Hematopoietic multipotent progenitor cell treated with erythropoietin and hydrocortisone succinate and interleukin-3 and kit ligand, for 4 days (in vitro differentiated cells): ENCODE measurements around the gene CAP1.
"Not testable (repeated sequence)": the region's sequence is repeated elsewhere in the genome, so short reads cannot be mapped to it uniquely, and the experiment has no call there.

Experiments used
- DNase-seq: peaks from one replicate; pipeline ENCODE4 v3.0.0-alpha.2; 2015

The CAP1 gene

DNA sequence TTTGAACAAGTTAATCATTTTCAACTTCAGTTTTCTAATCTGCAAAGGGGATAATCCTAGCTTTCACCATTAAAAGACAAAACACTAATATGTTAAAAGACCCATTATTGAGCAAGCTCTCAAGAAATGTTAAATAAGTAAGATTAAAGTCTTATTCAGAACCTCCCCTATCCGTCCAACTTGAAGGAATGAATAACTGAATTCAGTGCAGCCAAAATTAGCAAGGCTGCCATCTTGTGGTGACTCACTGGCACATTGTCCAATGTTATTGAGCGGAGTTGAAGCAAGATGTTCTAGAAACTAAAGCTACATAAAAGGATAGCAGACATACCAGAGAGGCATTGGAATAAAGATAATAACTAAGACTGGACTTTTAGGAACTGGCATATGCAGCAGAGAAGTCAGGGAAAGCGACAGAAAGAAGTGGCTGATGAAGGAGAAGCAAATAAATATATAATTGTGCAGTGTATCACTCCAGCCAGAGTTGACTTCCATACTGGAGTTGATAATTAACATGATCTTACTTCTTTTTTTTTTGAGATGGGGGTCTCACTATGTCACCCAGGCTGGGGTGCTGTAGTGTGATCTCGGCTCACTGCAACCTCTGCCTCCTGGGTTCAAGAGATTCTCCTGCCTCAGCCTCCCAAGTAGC, 8.2 kb upstream of the CAP1 start:
- peak; percentile 82 for DNase-seq

DNA sequence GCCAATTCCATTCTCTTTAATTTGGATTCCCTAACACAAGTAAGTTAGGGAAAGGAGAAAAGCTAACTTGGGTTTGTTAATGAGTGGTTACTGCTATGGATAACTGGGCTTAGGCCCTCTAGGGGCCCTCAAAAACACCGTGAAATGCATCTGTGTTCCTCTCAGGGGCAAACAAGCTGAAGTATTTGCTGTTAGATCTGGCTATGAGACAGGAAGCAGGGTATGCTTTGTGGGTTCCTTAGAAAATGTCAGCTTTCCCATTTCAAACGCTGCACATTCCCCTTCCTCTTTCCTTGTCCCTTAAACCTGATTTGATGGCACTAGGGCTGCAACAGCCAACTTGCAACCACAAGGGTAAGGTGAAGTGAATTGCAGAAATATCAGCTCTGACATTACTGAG, 5.7 kb upstream of the CAP1 start:
- DNase-seq, result peak; percentile 67

DNA sequence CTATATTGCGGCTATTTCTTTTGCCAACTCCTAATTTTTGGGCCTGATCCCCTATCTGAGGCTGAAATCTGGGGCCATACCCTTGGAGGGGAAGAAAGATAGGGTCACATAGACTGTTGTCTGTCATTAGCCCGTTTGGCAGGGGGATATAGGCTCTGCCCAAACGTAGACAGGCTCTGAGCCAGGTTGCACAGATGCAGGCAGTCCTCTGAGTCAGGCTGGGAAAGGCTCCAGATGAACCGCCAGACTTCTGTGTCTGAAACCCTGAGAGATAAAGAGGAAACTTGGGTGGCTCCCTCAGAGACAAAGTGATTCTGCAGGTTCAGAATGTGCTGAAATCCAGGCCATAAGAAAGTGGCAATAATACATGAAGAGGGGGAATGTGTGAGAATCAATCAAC, 4.0 kb upstream of the CAP1 start:
- DNase-seq, result peak; percentile 96

DNA sequence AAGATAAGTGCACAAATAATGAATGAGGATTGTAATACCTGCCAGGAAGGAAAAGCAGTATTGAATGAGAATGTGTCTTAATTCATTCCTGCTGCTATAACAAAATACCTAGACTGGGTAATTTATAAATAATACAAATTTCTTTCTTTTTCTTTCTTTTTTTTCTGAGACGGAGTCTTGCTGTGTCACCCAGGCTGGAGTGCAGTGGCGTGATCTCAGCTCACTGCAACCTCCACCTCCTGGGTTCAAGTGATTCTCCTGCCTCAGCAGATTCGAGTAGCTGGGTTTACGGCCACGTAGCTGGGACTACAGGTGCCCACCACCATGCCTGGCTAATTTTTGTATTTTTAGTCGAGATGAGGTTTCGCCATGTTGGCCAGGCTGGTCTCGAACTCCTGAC, 3.3 kb upstream of the CAP1 start:
- DNase-seq, result not testable (repeated sequence)

DNA sequence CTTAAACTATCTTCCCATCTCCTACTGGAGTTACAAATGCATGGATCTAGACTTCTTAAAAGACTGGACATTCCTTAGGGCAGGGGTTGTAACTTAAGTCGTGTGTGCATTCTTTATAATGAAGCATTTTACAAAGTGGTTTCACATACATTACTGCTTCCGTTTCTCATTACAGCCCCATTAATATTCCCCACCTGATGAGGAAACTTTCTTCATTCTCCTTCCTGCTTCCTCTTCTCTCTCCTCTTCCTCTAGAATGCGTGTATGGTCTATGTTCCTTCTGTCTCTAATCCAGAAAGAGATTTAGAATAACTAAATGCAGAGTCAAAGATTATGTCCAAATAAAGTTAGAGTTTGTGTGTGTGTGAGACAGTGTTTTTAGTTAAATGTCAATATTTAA, 1.8 kb upstream of the CAP1 start:
- DNase-seq, result no peak

DNA sequence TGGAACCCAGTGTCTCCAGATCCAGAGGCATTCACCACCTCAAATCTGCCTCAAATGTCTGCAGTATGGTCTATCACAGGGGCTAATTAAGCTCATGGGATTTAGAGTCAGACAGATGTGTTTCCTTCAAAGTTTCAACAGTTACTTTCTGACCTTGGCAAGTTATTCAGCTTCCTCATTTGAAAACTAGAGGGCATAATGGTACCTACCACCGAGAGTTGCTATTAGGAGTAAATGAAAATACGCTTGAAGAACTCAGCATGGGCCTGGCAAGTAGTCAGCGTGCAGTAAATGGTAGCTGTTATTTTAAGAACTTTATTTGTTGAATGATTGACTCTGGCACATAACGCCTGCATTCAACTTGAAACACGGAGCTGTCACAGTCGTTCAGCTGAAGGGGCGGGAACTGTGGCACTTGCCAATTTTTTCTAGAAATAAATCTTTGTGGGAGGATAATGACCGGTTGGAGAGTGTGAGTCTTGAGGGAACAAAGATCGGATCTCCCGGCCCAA, 1.2 kb upstream of the CAP1 start:
- DNase-seq, result peak; percentile 82

DNA sequence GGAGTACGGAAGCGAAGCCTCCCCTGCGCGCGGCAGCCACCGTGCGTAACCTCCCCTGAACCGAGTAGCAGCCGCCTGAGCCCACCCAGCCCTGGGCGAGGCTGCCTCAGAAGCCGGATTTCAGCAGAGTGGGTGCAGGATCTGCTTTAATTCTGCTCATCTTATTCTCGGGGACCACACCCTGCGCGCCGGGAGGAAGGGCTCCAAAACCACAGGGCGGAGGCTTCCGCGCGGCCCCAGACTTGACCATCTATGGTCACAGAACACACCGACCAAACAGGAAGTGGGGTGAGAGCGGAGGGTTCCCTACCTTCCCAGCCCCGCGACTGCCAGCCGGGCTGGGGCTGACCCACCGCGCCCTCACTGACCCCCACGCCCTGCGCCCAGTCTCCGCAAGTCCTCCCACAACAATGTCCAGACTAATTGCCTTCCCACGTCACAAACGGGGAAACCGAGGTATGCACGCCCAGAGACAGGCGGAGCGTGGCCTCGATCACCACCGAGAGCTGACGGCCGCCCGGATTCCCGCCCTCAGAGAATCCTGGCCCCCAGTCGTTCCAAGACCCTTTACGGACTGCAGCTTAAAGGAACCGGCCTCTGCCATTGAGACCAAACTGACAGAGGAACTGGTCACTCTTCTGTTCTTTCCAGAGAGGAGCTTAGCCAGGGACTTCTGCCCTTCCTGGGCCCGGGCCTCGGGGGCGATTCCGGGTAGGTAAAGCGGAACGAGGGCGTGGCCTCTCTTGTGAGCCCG, 595 bp upstream of the CAP1 start:
- peak; percentile 96 for DNase-seq

DNA sequence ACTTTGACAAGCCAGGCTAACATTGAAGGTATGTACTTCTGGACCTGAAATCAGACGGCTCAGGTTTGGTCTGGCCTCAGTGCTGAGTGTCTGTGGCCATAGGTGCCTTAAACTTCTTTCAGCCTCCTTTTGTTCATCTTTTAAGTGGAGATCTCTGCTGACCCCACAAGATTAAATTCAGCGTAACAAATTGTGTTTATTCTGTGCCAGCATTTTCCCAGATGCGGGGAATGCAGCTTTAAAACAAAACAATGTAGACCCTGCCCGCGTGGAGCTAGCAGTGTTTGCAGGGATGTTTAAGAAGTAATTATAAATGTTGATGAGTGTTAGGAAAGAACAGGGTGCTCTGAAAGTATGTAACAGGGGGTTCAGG, 923 bp downstream of the CAP1 start:
- DNase-seq, result no peak

DNA sequence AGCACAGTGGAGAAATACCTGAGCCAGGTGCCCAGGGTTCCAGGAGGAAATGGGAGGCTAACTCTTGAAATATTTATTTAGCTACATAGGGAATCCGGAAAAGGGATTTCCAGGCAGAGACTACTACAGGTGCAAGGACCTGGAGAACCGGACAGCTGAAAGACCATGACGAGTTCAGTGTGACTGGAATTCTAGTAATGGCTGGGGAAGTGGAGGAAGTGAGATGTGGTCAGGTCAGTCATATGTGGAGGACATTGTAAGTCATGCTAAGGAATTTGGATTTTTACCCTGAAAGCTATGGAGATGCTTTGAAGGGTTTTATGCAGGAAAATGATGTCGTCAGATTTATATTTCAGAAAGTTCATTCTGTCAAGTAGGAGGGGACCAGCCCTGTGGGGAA, 1.8 kb downstream of the CAP1 start:
- no peak for DNase-seq

DNA sequence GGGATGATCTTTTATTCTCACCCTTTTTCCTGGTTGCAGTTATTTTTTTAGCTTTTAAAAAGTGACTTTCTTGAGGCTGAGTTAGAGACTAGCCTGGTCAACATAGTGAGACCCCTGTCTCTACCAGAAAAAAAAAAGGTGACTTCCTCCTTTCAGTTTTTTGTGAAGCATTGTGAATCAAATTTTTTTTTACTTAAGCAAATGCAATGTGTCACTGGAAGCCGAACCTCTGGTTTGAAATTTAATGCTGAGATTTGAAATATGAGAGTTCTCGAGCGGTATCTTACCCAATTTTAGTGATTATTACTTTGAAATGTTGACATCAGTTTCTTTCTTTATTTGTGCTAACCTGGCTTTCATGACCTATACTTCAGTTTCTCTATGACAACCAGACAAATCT, 3.6 kb downstream of the CAP1 start:
- peak; percentile 25 for DNase-seq

DNA sequence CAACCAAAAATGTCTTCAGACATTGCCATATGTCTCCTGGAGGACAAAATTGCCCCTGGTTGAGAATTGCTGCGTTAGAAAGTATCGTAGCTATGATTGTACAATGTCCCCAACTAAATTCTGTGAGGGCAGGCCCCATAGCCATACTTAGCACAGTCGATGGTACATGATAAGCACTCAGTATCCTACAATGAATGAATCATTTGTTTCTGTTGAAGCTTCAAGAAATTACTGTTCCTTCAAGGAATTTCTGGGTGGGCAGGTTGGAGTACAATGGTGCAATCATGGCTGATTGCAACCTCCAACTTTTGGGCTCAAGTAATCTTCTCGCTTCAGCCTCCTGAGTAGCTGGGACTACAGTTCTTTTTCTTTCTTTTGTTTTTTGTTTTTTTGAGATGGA, 4.7 kb downstream of the CAP1 start:
- no peak for DNase-seq

DNA sequence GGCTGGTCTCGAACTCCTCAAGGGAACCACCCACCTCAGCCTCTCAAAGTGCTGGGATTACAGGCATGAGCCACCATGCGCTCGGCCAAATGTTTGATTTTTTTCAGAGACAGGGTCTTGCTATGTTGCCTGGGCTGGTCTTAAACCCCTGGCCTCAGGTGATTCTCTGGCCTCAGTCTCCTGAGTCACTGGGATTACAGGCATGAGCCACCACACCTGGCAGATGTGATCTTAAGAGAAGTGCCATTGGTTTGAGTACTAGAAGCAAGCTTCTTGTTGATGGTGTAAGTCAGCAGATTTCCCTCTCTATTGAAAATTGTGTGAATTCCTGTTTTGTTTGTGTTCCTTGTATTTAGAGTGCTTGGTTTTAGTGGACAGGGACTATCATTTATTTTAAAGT, 5.2 kb downstream of the CAP1 start:
- DNase-seq, result no peak

DNA sequence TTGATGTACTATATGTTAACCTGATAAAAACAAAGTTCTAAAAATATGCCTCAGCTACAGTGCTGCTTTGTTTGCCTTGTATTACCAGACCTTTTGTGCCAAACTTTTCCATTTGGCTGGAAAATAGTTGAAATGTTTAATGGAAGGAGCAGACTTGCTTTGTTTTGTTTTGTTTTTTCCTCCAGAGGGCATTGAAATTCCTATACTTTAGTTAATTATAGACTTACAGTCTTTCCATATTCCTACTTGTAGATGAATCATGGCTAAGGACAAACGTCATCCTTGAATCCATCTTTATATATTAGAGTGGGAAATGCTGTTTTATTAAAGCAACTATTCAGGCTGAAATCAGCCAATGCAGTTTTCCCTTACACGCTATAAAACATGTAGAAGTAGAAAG, 6.7 kb downstream of the CAP1 start:
- DNase-seq, result no peak

DNA sequence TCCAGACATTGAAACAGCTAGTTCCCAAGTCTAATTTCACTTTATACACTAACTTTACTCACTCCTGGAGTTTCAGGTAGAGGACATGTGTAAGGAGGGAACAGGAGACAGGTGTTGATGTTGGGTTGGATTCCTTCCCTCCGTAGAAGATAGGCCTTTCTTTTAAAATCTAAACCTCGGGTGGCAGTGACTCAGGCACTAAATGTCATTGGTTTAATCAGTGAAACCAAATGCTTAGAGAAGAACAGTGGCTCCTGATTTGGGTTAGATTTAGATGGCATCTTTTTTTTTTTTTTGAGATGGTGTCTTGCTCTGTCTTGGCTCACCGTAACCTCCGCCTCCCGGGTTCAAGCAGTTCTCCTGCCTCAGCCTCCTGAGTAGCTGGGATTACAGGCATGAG, 7.2 kb downstream of the CAP1 start:
- no peak for DNase-seq

DNA sequence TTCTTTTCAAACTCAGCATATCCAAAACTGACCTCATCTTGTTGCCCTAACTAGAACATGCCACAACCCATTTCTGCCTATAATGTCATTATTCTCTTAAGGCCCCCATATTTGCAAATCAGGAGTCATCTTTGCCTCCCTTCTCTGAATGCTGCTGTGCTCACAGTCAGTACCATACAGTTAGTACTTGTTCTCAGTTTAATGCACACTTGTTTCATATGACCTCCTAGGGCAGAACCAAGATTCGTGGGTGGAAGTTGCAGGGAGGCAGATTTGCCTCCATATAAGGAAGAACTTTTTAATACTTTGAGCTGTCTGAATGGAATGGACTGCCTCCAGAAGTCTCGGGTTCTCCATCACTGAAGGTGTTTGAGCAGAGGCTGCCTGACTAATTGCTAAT, 9.2 kb downstream of the CAP1 start:
- DNase-seq, result no peak

DNA sequence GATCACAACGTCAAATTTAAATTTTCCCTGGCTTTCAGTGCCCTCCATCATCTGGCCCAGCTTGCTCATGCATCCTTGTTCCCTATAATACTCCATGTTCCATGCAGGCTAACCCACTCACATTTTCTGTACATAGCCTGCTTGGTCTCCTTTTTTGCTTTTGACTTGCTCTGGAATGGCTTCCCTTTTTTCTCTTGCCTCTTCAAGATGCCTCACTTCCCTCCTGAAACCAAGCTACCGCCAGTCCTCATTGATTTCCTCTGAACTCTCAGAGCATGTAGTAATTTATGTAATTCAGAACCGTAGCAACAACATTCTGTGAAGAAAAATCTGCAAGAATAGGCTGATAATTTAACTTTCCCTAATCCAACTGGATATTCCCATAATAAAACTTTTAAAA, 10.3 kb downstream of the CAP1 start:
- no peak for DNase-seq

DNA sequence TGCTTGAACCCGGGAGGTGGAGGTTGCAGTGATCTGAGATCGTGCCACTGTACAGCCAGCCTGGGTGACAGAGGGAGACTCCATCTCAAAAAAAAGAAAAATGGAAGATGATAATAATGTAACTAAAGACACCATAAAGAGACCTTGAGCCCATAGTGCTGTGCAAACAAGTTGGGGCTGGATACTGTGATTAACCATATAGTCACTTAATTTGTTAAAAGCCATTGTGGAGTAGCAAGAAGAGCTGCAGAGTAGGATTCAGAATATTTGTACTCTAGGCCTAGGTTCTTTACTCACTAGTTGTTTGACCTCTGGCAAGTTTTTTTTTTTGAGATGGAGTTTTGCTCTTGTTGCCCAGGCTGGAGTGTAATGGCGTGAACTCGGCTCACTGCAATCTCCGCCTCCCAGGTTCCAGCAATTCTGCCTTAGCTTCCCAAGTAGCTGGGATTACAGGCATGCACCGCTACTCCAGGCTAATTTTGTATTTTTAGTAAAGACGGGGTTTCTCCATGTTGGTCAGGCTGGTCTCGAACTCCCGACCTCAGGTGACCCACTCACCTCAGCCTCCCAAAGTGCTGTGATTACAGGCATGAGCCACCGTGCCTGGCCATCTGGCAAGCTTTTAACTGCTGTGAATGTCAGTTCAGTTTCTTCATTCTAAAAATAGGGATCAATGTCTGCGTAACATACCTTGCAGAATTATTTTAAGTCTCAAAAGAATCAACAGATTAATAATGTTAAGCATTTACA, 12.8 kb downstream of the CAP1 start:
- no peak for DNase-seq

DNA sequence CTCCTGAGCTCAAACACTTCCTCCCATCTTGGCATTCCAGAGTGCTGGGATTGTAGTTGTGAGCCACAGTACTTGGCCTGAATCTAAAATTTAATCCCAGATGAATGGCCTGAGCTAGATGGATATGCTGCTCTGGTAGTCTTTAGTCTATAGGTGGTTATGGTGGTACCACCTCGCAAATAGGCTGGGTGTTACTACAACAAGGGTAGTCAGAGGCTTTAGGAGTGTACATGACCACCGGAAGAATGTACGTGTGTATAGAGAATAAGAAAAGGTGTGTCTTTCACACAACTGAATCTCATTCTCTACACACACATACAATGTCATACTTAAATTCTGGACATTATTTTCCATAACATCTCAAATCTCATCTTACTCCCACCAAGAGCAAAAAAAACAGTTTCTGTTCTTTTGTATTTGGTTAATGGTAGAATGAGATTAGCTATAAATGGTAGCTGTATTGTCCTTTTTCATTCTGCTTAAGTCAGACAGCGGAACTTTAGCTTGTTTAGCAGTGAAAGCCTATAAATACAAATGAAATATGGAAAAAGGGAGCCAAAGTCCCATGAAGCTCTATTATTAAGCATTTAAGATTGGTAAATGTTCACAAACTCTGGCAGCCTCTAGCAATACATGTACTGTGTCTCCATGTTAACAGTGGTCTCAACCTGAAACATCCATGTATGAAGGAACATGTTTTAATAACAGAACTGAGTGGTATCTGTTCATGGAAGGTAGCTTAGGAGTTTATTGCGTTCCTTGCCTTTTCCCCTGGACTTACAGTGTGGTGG, 16.2 kb downstream of the CAP1 start:
- no peak for DNase-seq

DNA sequence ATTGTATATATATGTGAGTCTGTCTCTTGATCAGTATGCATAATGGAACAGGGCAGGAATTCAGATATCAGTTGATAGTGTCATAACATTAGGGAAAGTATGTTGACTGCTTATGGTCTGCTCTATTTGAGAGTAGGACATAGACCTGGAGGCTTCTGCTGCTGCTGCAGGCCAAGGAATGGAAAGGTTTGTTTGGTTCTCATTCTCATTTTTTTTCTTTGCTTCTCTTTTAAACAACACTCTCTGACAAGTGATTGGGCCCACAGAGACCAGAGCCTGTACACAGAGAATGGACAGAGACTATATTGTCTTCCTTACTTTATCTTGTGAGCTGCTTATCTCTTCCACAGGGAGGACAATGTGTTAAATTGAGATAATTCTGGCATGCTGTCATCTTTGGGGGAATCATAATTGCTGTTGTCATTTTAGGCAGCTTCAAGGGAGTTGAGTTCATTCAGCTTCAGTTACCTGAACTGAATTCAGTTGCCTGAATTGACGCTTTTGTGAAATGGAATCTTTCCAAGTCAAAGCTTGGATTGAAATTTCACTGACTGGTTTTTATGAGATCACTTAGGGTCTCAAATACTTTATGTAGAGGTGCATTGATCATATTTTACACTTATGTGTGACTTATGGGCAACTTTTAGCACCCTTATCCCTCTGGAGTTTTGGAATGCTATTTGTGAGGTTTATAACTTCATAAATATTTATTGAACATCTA, 16.9 kb downstream of the CAP1 start:
- peak; percentile 90 for DNase-seq

DNA sequence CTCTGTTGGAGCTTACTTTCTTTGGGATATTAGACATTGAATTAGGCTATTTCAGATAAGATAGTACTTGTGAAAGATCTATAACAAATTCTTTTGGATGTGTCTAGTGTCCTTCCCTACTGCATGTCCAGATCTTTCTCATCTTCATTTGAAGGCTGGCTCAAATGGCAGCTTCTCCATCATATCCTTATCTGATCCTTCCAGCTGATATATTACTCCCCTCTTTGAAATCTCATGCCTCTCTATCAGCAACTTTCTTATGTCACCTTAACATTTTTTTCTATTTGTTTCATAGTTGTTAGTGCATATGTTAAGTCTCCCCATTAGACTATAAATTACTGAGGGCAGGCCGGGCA, 17.5 kb downstream of the CAP1 start:
- DNase-seq, result no peak

DNA sequence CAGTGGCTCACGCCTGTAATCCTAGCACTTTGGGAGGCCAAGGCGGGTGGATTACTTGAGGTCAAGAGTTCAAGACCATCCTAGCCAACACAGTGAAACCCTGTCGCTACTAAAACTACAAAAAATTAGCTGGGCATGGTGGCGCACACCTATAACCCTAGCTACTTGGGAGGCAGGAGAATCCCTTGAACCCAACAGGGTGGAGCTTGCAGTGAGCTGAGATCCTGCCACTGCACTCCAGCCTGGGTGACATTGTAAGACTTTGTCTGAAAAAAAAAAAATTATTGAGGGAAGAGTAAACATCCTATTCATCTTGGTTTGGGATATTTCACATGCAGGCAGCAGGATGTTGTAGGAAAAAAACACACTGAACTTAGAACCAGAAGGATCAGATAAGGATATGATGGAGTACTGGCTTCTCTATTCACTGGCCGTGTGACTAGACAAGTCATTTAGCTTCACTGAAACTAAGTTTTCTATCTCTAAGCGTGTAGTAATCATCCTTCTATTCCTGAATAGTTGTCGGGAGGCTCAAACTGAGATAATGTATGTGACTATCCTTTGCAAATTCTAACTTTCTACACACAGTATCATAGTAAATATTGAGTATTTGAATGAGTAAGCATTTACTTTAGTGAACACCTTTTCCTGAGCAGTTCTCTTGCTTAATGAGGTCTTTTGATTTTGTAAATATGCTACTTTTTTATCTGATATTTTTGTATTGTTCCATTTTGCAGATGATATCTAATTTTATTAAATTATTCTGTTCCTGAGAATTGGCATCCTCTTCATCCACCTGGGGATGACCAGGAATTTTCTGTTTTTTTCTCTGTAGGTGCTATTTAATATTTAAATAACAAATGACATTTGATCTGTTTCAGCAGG, 18.2 kb downstream of the CAP1 start:
- DNase-seq, result no peak
